Measurements from ENCODE around the gene GRM1.

- TF ChIP-seq CTCF (IDR thresholded peaks at IDR 0.05; ENCODE audit: low read length) (no peak), EZH2 (IDR thresholded peaks at IDR 0.05; ENCODE audit: borderline replicate concordance, low read length) (no peak)
Observed at GRCh38 chr6:146359131-146359530, 330.3 kb downstream of the GRM1 start.
